HG03039 (cell line): Measurements from ENCODE around the gene GRID1.
A peak's percentile ranks its signal among the peaks of the same experiment; 100 is the strongest.

Experiments
- ATAC-seq: cut with Tn5 transposase; IDR thresholded peaks from one replicate; pipeline ENCODE4 v1.9.1; 2021; ENCODE audit warnings: mild to moderate bottlenecking, moderate library complexity; ENCODE audit not compliant: unreplicated experiment

GRID1 gene

DNA sequence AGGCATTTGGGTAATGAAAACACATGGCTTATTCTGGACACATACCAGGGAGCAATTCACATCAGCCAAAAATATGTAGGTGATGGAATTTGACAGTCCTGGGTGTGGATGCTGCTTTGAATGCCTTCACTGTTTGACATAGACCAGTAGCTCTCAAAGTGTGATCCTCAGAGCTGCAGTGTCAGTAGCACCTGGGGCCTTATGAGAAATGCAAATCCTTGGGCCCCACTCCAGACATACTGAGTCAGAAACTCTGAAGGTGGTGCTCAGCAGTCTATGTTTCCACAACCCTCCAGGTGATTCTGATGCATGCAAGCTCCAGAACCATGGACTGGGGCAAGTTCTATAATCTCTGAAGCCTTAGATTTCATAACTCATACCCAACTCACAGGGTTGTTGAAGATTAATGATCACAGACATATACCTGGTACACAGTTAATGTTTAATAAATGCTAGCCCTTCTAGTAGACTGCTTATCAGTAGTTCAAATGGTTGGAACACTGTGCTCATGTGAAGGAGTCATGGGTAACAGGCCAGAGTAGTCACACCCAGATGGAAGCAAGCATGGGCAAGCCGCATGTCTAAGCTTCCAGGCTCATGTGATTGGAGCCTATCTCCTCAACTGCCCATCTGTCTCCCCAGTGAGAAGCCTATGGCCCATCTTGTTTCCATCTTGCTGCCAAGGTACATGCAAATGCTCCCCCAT, 715.7 kb downstream of the GRID1 start:
- ATAC-seq: no peak

DNA sequence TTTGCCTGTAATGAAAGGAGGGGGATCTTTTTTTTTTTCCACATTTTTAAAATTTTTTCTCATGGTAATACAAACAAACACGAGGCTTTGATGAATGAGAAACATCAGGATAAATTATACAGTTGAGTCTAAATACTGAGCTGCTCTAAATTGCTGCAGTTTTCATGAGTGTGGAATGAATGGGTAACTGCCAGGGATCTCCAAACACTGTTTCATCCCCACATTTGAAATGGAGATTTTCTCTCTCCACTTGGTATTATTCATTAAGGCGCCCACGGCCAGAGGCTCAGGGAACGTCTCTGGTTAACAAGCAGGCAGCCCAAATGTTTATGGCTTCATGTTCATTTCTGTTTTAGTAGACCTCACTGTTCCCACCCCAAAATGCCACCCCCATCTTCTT, 717.1 kb downstream of the GRID1 start:
- no peak for ATAC-seq

DNA sequence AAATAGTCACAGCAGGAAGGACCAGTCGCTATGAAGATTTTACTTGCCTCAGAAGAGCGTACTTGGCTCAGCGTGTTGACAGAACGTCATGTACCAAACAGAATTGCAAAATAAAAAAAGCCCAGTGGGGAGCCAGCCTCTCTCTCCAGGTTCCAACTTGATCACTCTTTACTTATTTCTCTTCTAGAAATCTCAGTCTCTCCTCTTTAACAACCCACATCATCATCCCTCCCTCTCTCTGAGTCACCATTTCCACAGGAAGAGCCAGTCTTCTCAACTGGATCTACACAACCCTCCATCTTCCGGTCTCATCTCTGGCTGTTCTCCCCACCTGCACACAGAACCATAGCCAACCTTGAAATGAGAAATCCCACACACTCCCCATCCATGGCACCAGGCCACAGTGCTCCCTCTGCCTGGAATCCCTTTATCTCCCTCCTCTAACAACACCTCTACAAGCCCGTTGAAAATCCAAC, 718.3 kb downstream of the GRID1 start:
- ATAC-seq: no peak

DNA sequence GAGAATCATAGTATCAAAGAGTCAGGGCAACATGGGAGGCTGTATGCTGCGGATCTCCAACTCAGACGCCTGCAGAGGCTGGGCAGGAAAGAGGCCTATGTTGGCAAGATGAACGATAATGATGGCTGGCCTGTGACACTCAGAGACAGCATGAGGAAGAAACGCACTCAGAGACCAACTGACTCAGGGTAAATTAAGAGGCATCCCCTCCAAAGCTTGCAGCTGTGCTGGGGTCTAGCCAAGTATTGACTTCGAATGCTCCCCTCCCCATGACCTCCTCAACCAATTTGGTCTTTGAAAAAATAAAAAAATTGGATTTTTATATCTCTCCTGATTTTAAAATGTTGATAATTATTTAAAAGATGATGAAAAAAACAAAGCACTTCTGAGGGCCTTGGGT, 718.9 kb downstream of the GRID1 start:
- no peak for ATAC-seq

DNA sequence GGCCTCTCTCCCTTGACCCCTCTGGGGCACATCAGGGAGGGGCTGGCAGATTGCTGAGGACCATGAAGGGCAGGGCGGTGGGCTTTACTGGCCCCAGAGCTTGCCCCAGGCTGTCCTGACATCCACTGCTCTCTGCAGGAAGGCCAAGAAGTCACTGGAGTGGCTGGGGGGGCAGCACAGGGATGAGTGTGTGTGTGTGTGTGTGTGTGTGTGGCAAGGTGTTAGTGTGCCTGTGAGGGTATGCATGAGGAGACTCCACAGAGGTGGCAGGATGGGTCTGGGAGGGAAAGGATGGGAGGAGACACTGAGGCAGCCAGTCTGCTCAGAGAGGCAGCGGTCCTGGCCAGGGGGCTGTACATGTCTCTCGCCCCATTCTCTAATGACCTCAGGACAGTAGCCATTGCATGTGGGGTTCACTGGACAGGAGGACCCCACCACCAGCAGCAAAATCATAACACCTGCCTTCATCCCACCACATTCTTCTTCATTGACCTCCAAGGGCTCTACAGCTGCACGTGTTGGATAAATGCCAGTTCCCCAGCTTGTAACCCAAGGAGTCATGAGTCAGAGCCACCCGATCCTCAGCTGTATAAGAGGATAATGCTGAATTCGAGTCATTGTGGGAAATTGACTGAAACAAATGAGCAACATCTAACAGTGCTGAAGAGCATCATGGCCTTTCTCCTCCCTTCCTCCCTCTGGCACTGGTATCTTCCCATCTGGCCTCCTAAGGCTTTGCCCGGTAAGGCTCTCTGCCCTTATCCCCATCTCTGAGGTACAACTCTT, 720.5 kb downstream of the GRID1 start:
- ATAC-seq: no peak

DNA sequence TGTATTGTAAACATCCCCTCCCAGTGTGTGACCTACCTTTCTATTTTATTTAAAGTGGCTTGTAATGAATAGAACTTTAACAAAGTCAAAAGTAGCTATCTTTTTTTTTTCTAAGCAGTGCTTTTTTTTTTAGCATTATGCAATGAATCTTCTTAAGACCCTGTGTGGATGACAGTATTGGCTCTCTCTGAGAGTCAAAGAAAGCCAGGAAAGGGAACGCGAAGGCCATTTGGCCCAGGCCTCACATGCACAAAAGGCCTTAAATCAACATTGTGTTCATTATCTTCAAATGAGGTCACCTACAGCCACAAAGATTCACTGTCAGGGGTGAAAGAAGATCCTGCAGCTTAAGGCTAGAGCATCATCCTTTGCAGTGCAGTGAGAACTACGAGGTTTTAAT, 721.5 kb downstream of the GRID1 start:
- ATAC-seq: no peak

DNA sequence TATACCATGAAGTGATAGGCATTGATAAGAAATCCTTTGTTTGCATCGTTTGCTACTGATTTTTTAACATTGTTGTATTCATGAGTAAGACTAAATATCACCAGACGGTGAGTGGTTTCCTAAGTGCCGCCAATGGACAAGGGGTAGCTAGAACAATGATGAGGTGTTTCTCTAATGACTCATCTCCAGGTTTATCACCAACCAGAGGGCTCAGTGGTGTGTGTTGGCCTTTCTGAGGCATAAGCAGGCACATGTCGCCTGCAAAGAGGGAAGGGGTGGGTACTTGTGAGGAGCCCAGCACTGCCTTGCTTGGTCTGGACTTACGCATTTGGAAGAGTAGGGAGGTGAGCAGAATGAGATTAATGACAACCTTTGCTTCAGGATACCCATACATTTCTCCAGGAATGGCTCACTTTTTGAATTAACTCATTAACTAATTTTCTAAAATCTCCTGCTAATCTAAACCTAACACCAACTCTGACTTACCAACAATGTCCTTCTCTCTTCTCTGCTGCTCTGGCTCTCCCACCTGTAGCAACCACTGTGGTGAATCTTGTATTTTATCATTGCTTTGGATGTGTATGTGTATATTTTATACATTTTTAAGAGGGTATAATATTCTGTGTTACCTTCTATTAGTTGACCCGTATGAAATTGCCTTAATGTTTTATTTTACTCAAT, 722.6 kb downstream of the GRID1 start:
- no peak for ATAC-seq

DNA sequence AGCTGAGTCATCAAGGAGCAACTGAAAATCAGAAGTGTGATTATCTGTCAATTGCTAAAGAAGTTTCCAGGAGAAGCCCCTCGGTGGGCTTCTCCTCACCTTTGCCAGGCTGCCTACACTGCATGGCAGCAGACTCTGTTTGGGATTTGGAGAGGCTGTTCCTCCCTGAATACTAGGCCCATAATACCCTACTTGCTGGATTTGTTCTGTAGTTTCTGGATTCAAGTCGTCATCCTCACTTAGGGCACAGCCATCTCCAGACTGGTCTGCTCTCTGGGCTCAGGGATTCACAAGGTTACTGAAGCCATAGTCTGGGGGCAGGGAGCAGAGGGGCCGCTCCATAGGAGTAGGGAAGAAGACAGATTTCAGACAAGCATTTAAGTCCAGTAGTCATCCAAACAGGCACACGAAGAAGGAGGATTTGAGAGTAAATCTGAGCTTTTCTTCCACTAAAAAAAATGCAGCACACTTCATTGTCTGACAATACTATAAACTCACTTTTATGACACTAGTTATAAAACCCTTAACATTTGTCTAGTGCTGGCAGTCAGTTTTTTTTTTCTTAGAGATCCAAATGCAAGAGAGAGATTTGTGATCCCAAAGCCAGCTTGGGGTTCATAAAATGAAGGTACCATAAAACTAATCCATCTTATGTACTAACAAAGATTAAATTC, 723.3 kb downstream of the GRID1 start:
- no peak for ATAC-seq

DNA sequence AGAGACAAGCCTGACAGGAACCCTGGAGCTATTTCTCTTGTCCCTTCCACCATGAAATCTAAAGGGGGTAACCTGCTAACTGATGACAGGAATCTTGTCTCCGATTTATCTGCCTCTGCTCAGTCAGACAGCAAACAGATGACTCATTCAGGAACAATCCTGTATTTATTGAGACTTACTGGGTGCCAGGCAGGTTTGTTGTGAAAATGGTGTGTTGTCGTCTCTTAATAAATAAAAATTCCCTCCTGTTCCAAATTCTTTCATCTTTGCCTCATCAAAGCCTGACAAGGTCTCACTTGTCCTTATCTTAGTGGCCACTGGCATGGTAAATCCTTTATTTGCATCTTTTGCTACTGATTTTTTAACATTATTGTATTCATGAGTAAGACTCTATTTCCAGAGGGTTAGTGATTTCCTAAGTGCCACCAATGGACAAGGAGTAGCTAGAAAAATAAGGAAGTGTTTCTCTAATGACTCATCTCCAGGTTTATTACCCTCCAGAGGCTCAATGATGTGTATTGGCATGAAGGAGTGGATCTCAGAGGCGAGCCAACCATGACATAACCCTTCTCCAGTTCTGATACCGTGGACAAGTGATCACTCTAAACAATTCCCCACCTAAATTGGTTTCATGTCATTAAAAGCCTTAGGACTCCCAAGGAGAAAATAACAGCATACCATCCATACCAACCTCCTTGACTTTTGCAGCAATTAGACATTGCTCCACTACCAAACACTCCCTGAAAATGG, 724.0 kb downstream of the GRID1 start:
- no peak for ATAC-seq

DNA sequence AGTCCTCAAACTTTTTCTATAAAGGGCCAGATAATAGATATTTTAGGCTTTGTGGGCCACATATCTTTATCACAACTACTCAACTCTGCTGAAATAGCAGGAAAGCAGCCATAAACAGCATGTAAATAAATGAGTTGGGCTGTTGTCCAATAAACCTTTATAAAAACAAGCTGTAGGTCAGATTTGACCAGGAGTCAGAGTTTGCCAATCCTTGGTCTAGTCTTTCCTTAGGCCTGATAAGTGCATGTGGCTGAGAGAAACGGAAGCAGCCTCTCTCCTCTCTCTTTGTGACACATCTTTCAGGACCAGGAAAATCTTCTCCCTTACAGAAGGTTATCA, 724.5 kb downstream of the GRID1 start:
- no peak for ATAC-seq

DNA sequence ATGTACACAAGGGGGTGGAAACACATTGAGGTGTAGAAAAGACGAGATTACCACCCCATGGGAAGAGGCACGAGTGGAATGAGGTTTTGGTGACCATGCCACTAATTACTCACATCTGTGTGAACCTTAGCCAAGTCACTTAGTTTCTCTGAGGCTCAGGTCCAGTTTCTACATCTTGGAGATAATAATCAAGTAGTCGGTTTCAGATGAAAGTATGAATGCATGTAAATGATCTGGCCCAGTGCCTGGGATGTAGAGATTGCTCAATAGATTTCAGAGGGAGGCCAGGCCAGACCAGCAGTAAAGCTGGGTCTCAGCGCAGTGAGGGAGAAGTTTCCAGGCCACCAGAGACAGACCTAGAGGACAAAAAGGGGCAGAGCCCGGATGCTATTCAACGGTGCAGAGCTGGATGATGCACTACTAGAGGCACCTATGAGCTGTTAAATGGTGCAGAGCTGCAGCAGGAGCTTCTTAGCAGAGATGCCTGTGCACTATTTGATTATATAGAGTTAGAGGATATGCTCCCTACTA, 725.1 kb downstream of the GRID1 start:
- no peak for ATAC-seq

DNA sequence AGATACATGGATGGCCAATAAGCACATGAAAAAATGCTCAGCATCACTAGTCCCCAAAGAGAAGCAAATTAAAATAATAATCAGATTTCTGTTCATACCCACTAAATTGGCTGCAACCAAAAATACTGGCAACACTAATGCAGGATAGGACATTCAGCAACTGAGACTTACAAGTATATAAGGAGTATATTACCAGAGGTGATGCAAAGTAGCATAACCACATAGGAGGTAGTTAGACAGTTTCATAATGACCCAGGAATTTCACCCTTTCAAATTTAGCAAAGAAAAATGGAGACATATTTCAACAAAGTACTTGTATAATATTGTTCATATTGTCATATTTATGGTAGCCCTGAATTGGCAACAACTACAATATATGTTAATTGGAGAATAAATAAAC, 727.8 kb downstream of the GRID1 start:
- ATAC-seq: no peak

DNA sequence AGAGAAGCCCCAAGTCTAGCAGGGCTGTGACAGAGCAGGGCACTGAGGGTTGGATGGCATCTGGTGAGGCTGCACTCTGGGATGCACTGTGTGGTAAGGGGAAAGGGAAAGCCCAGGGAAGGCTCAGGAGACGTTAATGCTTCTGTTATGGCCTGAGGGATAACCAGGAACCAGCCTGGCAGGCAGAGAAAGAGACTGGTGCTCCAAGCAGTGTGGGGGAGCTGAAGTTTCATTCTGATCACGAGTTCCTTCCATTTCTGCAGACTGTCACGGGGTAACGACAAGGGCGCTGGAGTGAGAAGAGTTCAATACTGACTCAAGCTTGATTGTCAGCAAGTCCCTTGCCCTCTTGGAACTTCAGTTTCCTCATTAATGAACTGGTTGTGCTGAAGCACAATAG, 730.9 kb downstream of the GRID1 start:
- ATAC-seq: peak; percentile 62

DNA sequence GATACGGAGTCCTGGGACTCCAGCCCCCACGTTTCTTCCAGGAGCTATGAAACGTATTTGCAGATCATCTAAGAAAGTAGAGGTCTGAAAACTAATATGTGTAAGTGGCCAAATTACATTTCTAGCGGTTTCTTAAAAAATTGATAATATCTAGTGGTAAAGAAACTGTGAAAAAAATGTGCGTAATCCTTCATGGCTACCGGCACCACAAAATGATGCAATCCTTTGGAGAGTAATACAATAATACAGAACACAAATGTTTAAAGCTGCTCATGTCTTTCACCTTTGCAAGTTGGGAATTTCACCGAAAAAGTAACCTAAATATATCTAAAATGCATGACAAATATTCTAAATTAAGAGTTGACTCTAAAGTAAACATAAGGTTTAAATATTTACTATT, 742.1 kb downstream of the GRID1 start:
- no peak for ATAC-seq

DNA sequence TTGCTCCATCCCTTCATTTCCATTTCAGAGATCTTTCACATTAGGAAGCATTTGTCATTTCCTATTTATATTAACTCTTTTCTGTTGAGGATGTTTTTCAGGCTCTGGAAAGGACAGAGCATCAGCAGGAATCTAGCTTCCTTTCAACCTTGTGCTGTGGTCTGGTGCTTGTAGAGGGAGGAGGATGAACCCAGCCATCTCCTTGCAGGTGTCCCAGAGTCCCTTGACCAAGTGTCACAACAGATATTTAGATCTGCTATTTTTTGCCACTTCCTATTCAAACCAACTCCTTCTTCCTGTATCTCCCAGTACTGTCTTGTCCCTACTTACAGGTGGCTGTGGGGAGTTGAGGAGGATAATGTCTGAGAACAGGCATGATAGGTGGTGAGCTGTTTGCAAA, 742.8 kb downstream of the GRID1 start:
- ATAC-seq: no peak

DNA sequence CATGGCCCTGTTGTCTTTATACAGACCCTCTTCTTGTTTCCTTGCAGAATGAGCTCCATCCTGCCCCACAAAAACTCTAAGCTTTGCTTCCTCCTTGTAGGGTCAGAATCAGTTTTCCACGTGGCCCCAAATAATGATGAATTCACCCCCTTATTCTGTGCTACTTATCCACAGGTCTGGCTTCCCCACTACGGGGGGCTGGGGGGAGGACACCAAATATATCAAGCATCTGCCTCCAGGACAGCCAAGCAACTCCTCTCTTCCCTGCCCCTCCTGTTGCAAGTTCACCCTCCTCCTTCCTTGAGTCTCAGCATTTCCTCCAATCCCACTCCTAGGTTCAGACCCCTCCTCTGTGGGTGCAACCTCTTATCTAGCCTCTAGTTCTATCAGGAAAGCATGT, 743.3 kb downstream of the GRID1 start:
- no peak for ATAC-seq

DNA sequence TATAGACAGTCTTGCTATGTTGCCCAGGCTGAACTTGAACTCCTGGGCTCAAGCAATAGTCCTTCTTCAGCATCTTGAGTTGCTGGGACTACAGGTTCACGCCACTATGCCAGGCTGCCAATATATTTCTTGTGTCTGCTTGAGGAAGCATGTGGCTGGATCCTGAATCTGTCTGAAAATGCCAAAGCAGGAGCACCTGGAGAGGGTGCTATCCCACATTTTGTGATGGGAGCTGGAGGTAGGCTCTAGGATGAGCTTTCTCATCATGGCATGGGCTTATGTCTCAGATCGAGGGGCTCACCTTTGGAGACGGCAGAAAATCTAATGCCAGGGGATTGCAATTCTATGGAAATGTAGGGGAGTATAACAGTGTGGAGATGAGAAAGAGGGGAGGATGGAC, 744.2 kb downstream of the GRID1 start:
- ATAC-seq: no peak

DNA sequence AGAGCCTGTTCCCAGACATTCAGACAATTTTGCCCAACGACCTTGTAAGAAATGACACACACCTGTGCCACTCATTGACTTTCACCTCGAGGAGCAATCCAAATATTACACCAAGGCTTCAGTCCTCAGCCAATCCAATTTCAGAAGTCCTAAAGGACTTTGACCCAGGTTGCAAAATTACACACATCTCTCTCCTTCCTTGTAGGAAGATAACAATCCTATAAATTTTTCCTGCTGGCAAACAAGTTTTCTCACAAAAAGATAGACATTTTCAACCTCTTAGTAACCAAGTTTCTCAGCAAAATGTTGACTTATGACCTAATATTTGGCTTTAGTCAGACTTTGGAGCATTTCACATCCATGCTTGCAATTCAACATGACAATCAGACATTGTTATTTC, 745.0 kb downstream of the GRID1 start:
- no peak for ATAC-seq

DNA sequence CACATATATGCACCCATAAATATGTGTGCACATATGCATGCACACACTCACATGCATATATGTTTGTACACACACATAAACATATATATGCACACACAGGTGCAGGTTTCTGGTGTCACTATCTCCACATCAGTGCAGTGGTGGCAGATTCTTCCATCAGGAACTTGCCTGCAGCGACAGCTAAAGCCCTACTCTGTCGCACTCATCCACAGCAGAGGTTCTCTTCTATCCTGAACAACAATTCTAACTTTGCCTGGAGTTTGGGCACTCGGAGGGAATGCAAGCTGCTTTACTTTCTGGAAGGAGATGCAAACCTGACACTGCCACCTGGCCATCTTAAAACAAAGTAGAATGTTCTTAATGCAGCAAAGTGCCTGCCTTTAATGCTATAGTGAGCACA, 745.8 kb downstream of the GRID1 start:
- no peak for ATAC-seq

DNA sequence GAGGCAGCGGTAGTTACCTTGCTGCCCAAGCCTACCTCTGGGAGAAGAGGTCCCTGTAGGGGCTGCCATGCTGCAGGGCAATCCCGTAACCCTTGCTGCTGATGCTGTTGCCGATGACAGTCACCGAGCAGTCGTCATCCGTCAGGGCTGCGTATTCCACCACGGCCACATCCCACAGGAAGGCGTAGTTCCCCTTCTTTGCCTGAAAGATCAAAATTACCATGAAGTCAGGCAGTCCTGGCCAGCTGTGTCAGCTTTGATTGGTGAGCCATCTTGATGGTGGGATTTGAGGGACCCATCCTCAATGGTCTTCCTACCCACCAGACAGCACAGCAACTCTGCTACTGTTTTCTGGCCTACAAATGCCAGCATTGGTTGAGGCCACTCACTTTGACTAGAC, 746.8 kb downstream of the GRID1 start:
- ATAC-seq: no peak

DNA sequence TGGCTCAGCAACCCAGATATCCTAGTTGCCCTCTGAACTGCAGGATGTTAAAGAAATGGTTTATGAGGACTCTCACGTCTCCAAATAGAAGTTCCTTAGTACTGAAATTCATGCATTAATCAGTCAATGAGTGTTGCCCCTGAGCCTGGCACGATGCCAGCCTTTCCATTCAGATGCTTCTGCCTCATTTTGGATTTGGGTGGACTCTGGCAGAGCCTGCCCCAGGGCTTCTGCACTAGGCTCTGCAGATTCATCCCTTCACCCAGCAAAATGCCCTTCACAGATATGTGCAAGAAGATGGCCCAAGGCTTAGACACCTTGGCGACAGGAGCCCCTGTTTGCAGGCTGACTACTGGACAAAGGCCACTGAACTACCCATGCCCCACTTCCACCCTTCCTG, 747.8 kb downstream of the GRID1 start:
- no peak for ATAC-seq
